SKM-1 (cell line): ENCODE results near the gene HPGDS.
"Not testable (repeated sequence)": the region's sequence is repeated elsewhere in the genome, so short reads cannot be mapped to it uniquely, and the experiment has no call there.

Source experiments
- DNase-seq: peaks from one replicate; lab custom pipeline; 2025; ENCODE audit not compliant: unreplicated experiment; lab: John Stamatoyannopoulos, UW

Gene HPGDS

DNA sequence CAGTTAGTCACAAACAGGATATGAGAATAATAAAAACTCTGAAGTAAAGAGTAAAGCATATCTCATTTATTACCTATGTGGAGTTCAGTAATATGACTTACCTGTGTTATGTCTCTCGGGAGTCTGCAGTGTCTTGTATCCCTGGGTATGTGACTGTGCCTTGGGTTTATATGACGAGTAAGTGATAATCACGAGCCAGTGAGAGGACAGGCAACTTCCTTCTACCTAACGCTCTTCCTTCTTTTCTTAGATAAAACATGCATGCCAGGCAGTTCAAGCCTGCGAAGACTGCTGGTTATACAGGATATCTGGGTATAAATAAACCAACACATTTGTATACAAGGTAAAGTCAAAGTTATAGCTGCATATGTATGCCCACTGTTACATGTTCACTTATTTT is at the start of gene HPGDS:
Gene HPGDS (minus strand): TSS at position 143 of the 400 bp plus-strand sequence. CDS start 8,207 bp downstream, outside the sequence.
- DNase-seq = no peak

DNA sequence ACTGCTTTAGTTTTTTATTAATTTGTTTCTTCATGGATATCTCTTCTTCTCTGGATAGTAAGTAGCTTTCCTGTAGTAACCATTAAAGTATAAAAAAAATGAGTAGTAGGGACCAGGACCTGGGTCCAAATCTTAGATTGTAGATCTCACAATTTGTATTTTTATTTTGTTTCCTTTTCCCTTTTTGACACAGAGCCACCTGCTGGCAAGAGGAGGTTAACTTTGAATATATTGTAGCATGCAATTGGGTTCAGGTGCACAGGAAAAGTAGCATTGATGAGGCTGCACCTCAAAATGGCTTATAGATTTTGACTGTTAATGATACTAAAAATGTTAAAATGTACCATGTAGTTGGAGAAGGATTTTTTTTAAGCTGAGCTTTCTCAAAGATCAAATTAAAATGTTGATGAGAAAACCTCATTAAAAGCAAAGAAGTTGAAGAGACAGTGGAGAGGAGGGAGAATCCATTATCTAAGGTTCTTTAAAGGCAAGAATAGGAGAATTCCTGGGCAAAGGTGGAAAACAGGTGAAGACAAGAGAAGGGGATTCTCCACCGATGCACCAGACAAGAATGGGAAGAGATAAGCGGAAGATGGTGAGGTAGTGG is 48.3 kb upstream of the HPGDS start:
- peak; percentile 17 for DNase-seq

DNA sequence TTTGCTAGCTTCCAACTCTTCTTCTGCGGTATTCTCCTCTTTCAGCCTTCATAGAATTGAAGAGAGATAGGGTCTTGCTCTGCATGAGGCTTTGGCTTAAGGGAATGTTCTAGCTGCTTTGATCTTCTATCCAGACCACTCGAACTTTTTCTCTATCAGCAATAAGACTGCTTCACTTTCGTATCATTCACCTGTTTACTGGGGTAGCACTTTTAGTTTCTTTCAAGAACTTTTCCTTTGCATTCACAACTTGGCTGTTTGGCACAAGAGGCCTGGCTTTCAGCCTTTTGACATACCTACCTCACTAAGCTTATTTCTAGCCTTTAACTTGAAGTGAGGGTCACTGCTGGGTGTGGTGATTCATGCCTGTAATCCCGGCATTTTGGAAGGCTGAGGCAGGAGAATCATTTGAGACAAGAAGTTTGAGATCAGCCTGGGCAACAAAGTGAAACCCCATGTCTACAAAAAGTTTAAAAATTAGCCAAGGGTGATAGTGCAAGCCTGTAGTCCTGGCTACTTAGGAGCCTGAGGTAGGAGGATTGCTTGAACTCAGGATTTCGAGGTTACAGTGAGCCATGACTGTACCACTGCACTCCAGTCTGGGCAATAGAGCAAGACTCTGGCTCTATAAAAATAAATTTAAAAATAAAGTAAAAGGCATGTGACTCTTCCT is 47.1 kb upstream of the HPGDS start:
- DNase-seq = no peak

DNA sequence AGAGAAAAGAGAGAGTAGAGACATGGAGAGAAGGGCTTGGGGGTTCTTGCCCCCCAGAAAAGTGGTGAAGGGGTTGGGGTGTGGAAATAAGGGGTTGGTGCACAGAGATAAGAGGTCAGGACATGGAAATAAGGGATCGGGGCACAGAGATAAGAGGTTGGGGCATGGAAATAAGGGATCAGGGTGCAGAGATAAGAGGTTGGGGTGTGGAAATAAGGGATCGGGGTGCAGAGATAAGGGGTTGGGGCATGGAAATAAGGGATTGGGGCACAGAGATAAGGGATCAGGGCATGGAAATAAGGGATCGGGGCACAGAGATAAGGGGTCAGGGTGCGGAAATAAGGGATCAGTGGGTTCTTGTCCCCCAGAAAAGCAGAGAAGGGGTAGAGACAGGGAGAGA is 45.3 kb upstream of the HPGDS start:
- not testable (repeated sequence) for DNase-seq

DNA sequence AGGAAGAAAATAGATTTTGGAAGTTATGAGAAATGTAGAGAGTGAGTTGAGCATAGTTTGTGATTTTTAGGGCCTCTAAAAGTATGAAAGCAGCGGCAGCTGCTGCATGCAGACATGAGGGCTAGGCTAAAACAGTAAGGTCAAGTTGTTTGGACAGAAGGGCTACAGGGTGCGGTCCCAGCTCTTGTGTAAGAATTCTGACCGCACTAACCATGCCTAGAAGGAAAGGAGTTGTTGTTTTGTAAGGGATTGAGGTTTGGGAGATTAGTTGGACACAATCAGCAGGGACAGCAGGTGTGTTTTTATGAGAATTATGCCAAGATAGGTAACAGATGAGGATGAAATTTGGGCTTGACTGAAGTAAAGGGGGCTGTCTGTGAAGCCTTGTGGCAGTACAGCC is 42.8 kb upstream of the HPGDS start:
- not testable (repeated sequence) for DNase-seq

DNA sequence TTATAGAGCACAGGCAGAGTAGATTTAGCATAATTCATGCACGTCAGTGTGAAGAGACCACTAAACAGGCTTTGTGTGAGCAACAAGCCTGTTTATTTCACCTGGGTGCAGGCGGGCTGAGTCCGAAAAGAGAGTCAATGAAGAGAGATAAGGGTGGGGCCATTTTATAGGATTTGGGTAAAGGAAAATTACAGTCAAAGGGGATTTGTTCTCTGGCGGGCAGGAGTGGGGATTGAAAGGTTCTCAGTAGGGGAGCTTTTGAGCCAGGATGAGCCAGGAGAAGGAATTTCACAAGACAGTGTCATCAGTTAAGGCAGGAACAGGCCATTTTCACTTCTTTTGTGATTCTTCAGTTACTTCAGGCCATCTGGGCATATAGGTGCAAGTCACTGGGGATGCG is 40.3 kb upstream of the HPGDS start:
- DNase-seq = not testable (repeated sequence)

DNA sequence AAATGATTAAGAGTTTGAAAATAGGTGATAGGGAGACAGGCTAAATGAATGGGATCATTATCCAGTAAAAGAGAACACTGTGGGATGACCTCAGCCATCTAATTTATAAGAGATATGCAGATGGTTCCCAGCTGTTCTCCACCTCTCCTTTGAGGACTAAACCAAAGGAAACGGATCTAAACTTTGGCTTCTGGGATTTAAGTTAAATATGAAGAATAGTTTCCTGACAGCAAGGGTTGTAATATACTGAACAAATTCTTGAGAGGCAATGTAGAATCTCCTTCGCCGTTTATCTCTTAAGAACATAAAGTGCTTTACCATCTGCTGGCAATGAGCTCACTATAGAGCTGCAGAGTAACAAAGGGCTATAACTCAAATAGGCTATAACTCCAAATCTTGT is 35.4 kb upstream of the HPGDS start:
- no peak for DNase-seq

DNA sequence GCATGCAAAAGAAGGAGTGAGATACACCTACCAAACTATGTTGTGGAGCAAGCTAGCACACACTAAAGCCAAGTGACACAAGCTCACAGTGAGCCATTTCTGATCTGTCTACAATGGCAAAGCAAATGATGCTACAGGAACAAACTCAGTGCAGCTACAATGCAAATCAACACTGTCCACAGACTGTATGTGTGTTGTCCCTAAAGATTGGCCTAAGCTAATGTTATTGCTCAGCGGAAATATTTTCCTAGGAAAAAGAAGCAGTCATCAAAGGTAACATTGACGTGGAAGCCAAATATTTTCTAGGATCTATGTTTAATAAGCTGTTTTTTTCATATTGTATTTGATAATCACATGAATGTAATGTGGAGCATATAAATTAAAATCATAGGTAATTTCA is 34.7 kb upstream of the HPGDS start:
- DNase-seq = no peak

DNA sequence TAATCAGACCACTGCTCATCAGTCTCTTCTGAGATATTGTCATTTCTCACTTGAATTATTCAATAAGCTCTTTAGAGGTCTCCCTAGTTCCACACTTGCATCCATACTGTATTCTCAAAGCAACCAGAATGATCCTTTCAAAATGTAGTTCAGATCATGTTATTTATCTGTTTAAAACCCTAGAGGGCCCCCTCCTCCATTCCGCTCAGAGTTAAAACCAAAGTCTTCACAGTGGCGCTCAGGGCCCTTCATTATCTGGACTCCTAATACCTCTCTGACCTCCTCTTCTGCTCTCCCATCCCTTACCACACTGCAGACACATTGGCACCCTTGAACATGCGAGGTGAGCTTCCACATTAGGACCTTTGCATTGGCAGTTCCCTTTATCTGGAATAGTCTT is 32.7 kb upstream of the HPGDS start:
- DNase-seq = no peak

DNA sequence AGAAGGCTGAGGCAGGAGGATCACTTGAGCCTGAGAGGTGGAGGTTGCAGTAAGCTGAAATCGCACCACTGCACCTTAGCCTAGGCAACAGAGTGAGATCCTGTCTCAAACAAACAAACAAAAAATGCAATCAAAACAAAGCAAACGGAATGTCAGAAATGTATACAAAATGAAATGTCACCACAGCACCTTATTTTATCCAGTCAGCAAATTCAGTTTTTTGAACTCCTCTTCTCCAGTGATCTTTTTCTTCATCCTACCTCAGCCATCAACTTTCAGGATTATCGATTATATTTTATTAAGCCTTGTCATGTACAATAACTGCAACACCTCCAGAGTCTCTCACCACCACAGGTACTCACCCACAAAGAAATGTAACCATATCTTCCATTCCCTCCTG is 31.1 kb upstream of the HPGDS start:
- no peak for DNase-seq

DNA sequence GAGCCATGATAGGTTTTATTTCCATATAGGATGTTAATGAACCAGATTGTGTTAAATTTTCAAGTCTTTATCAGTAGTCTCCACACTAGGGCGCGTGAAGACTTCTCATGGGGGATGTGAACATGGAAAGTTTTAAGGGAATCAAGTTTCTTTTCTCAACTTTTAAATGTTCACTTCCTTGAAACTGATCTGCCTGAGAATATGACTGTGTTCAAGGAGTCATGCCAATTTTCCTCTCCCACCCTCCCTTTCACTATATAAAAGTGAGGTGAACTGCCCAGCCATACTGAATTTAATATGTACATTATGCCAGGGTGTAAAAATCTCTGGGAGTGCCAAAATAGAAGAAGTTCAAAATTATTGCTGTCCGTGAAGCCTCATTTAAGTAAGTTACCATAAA is 30.4 kb upstream of the HPGDS start:
- DNase-seq = no peak

DNA sequence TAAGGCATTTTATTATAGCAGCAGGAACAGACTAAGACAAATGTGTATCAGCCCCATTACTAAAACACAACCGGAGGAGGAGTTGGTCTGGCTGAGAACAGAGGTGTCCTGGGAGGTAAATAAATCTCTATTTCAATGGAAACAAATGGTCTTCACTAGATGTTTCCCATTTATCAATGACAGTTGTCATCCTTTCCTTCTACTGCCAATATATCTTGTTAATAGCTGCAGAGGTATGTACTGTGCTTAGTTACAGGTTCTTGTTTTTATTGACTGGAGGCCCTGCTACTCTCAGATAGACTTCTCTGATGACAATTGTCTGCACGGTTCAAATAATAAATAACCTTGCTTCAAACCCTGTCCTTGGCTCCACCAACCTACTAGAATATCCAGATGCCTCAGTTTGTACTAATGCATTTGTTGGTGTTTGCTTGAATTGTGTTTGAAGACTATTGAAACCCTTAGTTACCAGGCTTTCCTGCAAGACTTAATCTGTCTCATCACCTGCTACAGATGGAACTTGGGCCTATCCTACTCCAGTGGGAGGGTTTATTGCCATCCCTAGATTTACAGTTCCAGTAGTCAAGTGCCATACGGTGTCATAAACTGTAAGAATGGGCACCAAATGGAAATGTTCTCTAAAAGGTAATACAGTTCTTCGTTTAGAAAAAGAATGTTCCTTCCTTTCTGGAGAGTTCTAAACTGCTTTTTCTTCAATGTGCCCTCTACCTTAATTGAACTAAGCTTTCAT is 29.8 kb upstream of the HPGDS start:
- no peak for DNase-seq

DNA sequence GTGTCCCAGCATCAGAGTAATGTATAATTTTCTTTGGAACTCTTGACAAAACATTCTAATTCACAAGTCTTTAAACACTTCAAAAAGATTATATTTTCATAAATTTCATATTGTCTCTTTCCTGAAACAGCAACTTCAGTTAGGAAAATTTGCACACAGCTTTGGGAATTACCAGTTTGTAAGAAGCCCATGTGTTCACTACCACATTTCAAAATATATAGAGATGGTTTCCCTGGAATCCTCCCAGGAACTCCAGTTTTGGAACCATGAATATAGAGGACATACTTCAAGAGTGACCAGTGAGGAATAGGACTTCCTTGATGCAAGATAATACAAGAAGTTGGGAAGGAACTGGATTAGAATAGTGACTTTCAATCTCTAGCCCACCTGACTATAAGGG is 28.7 kb upstream of the HPGDS start:
- no peak for DNase-seq

DNA sequence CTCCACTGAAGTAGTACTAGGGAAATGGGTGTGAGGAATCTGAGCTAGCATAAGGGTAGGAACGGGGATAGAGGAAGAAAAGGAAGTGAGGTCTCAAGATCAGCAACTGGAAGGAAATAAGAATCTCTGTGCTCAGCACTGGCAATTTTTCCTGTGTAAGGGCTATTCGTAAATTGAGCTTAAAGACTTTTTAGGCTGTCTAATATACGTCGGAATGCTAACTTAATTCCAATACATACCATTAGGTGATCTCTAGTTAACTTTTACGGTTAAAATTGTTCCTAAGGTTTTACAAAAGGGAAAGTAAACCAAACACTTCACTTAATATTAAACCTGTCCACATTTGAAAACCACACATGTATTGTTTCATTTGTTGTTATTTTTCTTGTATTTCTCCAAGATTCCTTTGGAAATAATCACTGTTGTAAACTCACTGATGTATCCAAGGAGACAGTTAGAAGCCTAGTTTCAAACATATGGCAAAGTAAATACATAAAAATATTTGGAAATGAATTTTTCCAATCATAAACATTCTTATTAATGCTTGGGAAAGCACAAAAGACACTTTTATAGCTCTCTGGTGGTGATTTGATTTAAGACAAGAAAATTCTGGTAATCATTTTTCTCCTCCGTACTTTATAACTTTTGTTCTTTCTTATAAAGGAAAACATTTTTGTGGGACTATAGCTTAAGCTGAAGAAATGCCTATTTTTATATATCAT is 28.1 kb upstream of the HPGDS start:
- no peak for DNase-seq

DNA sequence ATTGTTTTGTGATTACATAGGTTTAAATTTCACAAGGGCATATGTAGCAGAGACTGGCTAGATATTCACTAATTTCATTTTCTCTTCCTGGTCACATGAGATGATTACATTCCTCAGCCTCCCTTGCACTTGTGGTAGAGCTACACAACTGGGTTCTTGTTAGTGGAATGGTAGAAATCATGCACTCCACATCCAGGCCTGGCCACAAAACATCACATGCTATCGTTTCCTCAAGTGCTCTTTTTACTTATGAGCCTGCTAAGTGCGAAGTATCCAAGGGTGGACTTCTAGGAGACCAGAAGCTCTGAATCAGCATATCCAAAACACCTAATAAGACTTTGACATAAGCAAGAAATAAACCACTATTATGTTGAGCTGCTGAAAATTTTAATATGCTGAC is 26.4 kb upstream of the HPGDS start:
- DNase-seq = no peak

DNA sequence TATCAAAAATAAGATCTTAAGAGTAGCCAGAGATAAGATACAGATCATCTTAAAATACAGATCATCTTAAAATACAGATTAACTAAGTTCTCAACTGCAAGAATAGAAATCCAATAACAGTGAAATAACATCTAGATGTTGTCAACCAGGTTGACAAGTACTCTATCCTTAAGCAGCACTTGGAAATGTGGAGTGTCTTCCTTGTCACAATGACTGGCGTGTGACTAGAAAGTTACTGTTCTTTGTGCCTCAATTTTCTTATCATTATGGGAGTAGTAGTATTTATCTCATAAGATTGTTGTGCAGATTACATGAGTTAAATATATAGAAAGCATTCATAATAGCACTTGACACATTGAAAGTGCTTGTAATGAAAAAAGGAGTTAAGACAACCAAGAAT is 25.8 kb upstream of the HPGDS start:
- no peak for DNase-seq

DNA sequence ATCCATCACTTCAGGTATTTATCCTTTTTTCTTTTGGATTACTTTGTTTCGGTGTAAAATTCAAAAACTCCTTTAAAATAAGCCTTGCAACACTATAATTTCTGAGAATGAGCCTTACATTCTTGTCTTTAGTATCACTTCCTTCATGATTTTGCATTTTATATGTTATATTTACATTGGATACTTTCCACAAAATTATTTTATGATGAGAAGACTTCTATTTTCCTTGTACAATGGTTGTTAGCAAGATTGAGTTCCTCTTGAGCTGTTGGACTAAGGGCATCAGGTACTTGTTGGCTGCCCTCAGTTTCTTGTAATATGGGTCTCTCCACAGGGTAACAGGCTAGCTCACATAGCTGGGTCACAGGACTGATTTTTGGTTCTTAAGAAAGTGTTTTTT is 22.7 kb upstream of the HPGDS start:
- no peak for DNase-seq

DNA sequence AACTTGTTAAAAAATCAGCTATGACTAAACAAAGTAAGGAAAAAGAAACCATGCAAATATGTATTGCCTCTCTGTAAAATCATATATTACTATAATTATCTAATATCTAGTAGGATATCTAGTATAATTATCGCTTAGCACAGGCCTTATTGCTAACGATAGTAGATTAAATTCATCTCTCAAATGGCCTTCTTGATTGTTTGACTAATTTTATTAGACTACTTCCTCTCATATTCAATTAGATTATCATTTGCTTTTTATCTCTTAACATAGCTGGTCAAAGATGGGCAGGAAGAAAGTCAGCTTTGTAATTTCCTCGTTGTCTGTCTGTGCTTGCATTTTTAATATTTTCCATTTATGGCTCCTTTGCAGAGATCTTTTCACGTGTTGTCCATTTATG is 21.9 kb upstream of the HPGDS start:
- DNase-seq = no peak

DNA sequence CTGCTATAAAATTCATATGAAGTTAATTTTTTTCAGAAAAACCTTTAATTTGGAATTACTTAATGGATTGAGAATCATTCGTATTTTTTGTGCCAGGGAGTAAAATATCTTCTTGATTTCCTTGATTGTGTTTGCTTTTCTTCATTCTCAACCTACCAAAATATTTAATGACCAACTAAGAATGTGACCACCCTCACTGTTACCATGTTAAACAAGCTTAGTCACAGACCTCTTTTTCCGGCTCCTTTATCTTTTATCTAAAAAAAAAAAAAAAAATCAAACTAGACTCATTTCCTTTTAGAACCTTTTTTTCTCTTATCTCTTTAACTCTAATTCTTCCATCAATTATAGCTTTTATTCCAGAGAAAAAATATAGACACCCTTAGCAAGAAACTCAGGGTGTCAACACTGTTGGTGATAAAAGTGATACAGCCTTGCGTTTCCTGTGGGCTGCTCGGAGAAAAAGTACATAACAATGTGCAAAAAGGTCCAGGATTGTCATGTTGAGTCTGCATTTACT is 20.6 kb upstream of the HPGDS start:
- DNase-seq = no peak

DNA sequence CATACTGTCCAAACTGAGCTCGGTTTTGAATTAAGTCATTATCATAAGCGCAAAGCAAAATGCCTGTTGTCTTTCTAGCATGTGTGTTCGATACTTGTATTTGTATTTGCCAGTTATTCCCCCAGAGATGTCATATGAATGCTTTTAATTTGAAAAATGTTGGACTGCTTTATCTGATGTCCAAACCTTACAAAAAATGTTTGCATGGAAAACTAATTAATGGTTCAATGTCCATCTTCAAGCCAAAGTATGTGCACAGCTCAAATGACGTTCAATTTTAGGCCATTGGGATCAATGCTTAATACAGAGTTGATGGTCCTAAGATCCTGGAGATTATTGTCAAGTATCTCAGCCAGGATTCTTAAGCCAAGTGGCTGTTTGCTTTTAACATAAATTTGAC is 17.2 kb upstream of the HPGDS start:
- no peak for DNase-seq

DNA sequence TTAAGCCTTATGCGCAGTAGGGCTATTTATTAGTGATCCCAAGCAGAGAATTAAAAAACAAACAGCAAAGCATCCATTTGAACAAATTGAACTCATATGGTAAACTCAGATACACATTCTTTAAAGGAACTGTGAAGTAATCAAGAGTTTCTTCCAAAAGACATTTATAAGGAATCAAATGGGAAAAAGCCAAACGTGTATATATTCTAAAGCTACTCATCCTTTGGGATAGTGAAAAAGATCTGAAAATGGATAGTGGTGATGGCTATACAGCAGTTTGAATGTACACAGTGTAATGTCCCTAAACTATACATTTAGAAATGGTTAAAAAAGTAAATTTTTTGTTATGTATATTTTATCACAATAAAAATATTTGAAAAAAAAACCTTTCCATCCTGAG is 16.6 kb upstream of the HPGDS start:
- no peak for DNase-seq

DNA sequence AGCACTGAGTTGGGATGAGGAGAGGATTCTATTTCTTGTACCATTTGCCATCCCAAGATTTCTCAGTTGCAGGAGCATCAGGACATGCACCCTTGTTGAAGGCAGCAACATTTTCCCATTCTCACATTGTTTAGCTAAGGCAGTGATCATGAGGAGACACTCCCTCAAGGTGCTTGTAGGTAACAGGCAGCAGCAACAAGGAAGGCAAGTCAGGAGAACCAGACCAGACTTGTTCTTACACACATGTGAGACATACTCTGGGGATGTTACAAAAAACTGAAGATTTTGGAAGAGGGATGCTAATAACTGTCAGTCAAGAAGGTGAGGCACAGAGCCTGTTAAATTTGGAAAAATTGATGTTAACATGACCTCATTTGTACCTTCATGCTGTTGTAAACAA is 15.5 kb upstream of the HPGDS start:
- no peak for DNase-seq
